MM.1S (cell line): ENCODE results near the gene ARHGAP1.

ENCODE experiments used
- EZH2 ChIP-seq: fragments of 300-600 bp; sonication (generic); optimal IDR thresholded peaks from 2 replicates; pipeline ENCODE3; 2017; ENCODE audit warnings: low read depth, mild to moderate bottlenecking, antibody characterized with exemption, low read length, mixed read lengths
- TF ChIP-seq, protein P1 (sequence below): fragments of 300-600 bp; sonication (generic); IDR thresholded peaks from 2 replicates; pipeline ENCODE4 v1.5.1; 2016; ENCODE audit warnings: antibody characterized with exemption, low read length, mixed read lengths

DNA sequence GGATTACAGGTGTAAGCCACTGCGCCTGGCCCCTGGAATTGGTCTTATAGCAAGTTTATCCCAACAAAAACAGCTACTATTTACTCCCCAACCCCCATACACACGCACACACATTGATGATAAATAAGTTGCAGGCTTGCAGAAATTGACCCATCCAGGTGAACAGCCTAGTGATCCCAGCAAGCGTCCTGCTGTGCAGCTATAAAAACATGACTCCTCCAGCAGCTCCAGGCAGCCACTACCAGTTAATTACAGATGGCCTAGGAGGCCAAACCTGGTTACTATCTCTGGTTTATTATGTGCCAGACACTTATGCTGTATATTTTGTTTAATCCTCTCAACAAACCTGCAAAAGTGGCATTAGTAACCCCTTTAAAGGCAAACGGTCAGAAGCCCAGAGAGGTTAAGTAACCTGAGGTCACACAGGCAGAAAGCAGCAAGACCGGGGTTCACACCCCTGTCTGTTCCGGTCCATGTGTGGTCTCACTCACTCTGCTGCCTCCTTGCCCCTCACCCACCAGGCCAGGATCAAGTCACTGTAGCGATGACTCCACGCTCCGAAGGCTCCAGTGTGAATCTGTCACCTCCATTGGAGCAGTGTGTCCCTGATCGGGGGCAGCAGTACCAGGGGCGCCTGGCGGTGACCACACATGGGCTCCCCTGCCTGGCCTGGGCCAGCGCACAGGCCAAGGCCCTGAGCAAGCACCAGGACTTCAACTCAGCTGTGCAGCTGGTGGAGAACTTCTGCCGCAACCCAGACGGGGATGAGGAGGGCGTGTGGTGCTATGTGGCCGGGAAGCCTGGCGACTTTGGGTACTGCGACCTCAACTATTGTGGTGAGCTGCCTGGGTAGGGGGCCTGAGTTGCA, 25.2 kb upstream of the ARHGAP1 start:
- TF ChIP-seq, protein P1, sequence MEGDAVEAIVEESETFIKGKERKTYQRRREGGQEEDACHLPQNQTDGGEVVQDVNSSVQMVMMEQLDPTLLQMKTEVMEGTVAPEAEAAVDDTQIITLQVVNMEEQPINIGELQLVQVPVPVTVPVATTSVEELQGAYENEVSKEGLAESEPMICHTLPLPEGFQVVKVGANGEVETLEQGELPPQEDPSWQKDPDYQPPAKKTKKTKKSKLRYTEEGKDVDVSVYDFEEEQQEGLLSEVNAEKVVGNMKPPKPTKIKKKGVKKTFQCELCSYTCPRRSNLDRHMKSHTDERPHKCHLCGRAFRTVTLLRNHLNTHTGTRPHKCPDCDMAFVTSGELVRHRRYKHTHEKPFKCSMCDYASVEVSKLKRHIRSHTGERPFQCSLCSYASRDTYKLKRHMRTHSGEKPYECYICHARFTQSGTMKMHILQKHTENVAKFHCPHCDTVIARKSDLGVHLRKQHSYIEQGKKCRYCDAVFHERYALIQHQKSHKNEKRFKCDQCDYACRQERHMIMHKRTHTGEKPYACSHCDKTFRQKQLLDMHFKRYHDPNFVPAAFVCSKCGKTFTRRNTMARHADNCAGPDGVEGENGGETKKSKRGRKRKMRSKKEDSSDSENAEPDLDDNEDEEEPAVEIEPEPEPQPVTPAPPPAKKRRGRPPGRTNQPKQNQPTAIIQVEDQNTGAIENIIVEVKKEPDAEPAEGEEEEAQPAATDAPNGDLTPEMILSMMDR = no peak
- TF ChIP-seq EZH2 = no peak
